ENCODE data around the gene PCBD2.
A peak's percentile ranks its signal among the peaks of the same experiment; 100 is the strongest.
"Not testable (repeated sequence)": the region's sequence is repeated elsewhere in the genome, so short reads cannot be mapped to it uniquely, and the experiment has no call there.

The PCBD2 gene

GRCh38 chr5:134904610-134905245 is at the start of gene PCBD2:
Gene PCBD2 (plus strand): TSS chr5:134905131. CDS start chr5:134905140, 9 bp downstream.
- intact Hi-C loops (cut with DNase I; ENCODE audit: low total_unique reads): loop anchor here (2.0 to 10.0 kb wide), 5 partner anchors 30 to 500 kb away; partner anchors contain the start of genes C5orf24, CAMLG, PITX1 and TXNDC15
- Histone ChIP-seq H3K4me3 (peak within 1 kb of the TSS; percentile 71 to 80), H3K27me3 (no peaks in the 10 kb centered on the region), H3K27ac (peak within 1 kb of the TSS; percentile 92 to 94), H3K4me1 (peaks cover 0 to 6% (median 0%) of the 10 kb centered on the region in 4 donors), H3K36me3 (peaks cover 0 to 25% (median 6%) of the 10 kb centered on the region in 3 donors), H3K9me3 (no peaks in the 10 kb centered on the region)
- TF ChIP-seq CTCF (IDR thresholded peaks at IDR 0.05): peak; percentile 84 to 94
- DNase-seq: peak; percentile 89 to 94

DNA sequence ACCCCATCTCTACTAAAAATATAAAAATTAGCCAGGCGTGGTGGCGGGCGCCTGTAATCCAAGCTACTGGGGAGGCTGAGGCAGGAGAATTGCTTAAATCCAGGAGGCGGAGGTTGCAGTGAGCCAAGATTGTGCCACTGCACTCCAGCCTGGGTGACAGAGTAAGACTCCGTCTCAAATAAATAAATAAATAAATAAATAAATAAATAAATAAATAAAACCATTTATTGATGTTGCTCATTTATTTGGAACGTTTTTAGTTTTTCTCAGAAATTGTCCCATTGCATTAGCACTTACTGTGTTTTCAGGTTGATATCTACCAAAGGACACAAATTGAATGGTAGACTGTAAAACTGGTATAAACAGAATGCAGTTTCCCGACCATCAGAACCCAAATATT is 48.5 kb upstream of the PCBD2 start:
- H3K27me3 ChIP-seq; intact Hi-C loops (cut with DNase I; ENCODE audit: low total_unique reads); H3K27ac ChIP-seq; DNase-seq; H3K4me3 ChIP-seq; H3K9me3 ChIP-seq: not testable (repeated sequence)
- peaks cover 0 to 34% (median 7%) of the 10 kb centered on the region in 4 donors for H3K4me1 ChIP-seq
- peaks cover 43 to 72% (median 67%) of the 10 kb centered on the region in 3 donors for H3K36me3 ChIP-seq

DNA sequence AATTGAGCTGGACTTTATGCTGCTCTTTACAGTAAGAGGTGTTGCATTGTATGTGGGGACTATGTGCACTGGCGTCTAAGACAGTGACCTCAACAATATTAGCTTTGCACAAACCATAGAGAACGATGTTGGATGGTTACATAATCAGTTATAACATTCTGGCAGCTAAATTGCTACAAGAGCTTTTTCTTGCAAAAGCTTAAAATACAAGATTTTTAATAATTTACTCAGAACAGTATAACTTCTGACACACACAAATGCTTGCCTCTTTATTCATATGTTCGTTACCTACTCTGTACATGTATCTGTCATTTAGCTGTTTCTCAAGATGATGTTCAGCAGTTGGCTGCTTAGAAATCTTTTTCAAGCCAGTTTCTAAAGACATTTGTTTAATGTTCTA is 47.5 kb upstream of the PCBD2 start:
- H3K27ac ChIP-seq: no peak overlapping the region
- no peaks in the 10 kb centered on the region for H3K27me3 ChIP-seq
- H3K9me3 ChIP-seq: no peaks in the 10 kb centered on the region
- no peak for TF ChIP-seq CTCF (IDR thresholded peaks at IDR 0.05)
- DNase-seq: no peak
- intact Hi-C loops (cut with DNase I; ENCODE audit: low total_unique reads): no loop called here
- H3K36me3 ChIP-seq: peaks cover 43 to 74% (median 71%) of the 10 kb centered on the region in 3 donors
- peaks cover 0 to 28% (median 5%) of the 10 kb centered on the region in 4 donors for H3K4me1 ChIP-seq
- no peak overlapping the region for H3K4me3 ChIP-seq

GRCh38 chr5:134864707-134865106 is 40.2 kb upstream of the PCBD2 start:
- Histone ChIP-seq H3K4me1 (peaks cover 0 to 6% (median 0%) of the 10 kb centered on the region in 4 donors), H3K27me3 (no peaks in the 10 kb centered on the region), H3K36me3 (peaks cover 11 to 23% (median 21%) of the 10 kb centered on the region in 3 donors), H3K9me3 (no peaks in the 10 kb centered on the region), H3K4me3 (no peak overlapping the region), H3K27ac (no peak overlapping the region)
- TF ChIP-seq CTCF (IDR thresholded peaks at IDR 0.05): no peak
- intact Hi-C loops (cut with DNase I; ENCODE audit: low total_unique reads): no loop called here
- no peak for DNase-seq

DNA sequence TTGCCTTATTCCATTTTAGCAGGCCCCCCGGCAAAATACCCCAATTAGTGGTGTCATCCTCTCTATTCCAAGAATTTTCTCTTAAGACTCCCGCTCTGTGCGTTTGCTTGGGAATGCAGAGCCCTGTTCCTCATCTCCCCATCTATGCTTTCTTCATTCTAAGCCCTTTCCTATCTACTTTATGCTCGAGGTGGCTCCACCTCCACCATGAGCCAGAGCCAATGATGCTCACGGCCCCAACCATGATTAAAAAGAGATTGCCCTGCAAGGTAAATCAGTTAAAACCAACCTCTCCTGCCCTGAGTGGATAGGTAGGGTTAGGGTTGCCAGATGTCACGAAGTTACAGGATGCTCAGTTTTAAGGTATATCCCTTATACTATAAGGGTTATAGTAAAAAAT is 31.4 kb upstream of the PCBD2 start:
- no peaks in the 10 kb centered on the region for H3K27me3 ChIP-seq
- H3K9me3 ChIP-seq: no peaks in the 10 kb centered on the region
- intact Hi-C loops (cut with DNase I; ENCODE audit: low total_unique reads): no loop called here
- DNase-seq: no peak
- H3K27ac ChIP-seq: peak overlapping the region; percentile 96 to 97
- peaks cover 0 to 3% (median 0%) of the 10 kb centered on the region in 3 donors for H3K36me3 ChIP-seq
- TF ChIP-seq CTCF (IDR thresholded peaks at IDR 0.05): no peak
- peak overlapping the region; percentile 84 to 91 for H3K4me3 ChIP-seq
- H3K4me1 ChIP-seq: peaks cover 0 to 21% (median 16%) of the 10 kb centered on the region in 4 donors

Measured in tibial artery (tissue), 4 donors.